ENCODE results near the gene ITPKB. TPM values are rescaled to one million over a fixed set of nuclear protein-coding genes. Genes with fewer than 3 reads are reported as not detected.
A peak's percentile ranks its signal among the peaks of the same experiment; 100 is the strongest.

The ITPKB gene
- total and polyA plus RNA-seq, 2 experiments from 2014 or later = 0.31 to 5.2 TPM

GRCh38 chr1:226736001-226736907 is 2.8 kb downstream of the ITPKB start:
- peak overlapping the region; percentile 100 for H3K4me2 ChIP-seq
- 0 out of 2 replicates have a peak, but pooled peaks cover 4% of the 10 kb centered on the region for H4K20me1 ChIP-seq (replicated peaks; ENCODE audit: insufficient read depth)
- H3F3A ChIP-seq (replicated peaks; ENCODE audit: low read depth) = no peaks in the 10 kb centered on the region
- H3K4me1 ChIP-seq (ENCODE audit: insufficient read depth) = peaks cover 23% of the 10 kb centered on the region
- no peak overlapping the region for H3K27ac ChIP-seq (ENCODE audit: low read depth)
- H3K4me1 Mint-ChIP-seq = peaks cover 19% of the 10 kb centered on the region
- peak overlapping the region; percentile 64 for H3K4me3 Mint-ChIP-seq
- H3K27me3 ChIP-seq (ENCODE audit: insufficient read depth) = peaks cover 80% of the 10 kb centered on the region
- ATAC-seq (peak; percentile 21), DNase-seq (ENCODE audit: low spot score) (peak; percentile 60)
- H3K4me3 ChIP-seq = peak overlapping the region; percentile 90
- H3K79me2 ChIP-seq (replicated peaks; ENCODE audit: insufficient read depth) = no peaks in the 10 kb centered on the region
- peak overlapping the region; percentile 100 for H2AFZ ChIP-seq
- no peak overlapping the region for H3K27ac Mint-ChIP-seq
- H3K9me2 ChIP-seq (ENCODE audit: insufficient read depth) = no peaks in the 10 kb centered on the region
- no peaks in the 10 kb centered on the region for H3K36me3 ChIP-seq (ENCODE audit: insufficient read depth)
- no peaks in the 10 kb centered on the region for H3K36me3 Mint-ChIP-seq (ENCODE audit: low read depth)
- peaks cover 39% of the 10 kb centered on the region for H3K27me3 Mint-ChIP-seq (ENCODE audit: insufficient read depth, low read depth, poor library complexity)
- TF ChIP-seq ETS1 (IDR thresholded peaks at IDR 0.05) = no peak
- TF ChIP-seq ZNF331 (CRISPR knock-in tag; IDR thresholded peaks at IDR 0.05; ENCODE audit: low read depth) = no peak
- TF ChIP-seq, protein P1, sequence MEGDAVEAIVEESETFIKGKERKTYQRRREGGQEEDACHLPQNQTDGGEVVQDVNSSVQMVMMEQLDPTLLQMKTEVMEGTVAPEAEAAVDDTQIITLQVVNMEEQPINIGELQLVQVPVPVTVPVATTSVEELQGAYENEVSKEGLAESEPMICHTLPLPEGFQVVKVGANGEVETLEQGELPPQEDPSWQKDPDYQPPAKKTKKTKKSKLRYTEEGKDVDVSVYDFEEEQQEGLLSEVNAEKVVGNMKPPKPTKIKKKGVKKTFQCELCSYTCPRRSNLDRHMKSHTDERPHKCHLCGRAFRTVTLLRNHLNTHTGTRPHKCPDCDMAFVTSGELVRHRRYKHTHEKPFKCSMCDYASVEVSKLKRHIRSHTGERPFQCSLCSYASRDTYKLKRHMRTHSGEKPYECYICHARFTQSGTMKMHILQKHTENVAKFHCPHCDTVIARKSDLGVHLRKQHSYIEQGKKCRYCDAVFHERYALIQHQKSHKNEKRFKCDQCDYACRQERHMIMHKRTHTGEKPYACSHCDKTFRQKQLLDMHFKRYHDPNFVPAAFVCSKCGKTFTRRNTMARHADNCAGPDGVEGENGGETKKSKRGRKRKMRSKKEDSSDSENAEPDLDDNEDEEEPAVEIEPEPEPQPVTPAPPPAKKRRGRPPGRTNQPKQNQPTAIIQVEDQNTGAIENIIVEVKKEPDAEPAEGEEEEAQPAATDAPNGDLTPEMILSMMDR (conservative IDR thresholded peaks at IDR 0.05; ENCODE audit: low read depth in 2 of 2) = no peak
- no peak for TF ChIP-seq EZH2phosphoT487 (IDR thresholded peaks at IDR 0.05; ENCODE audit: unreplicated experiment)
- no peak for TF ChIP-seq ZNF462 (CRISPR knock-in tag; IDR thresholded peaks at IDR 0.05)
- TF ChIP-seq JUNB (IDR thresholded peaks at IDR 0.05; ENCODE audit: unreplicated experiment) = no peak
- H3K9me3 Mint-ChIP-seq = no peaks in the 10 kb centered on the region

All from GM23338 (cell line).